GM19240 (cell line): ENCODE measurements around the gene MAN1A1.
A peak's percentile ranks its signal among the peaks of the same experiment; 100 is the strongest.
"Not testable (repeated sequence)": the region's sequence is repeated elsewhere in the genome, so short reads cannot be mapped to it uniquely, and the experiment has no call there.

Experiments used
- DNase-seq: peaks from one replicate; pipeline ENCODE4 v3.0.0; 2011; ENCODE audit warnings: low spot score; ENCODE audit not compliant: insufficient read length

MAN1A1 gene

GRCh38 chr6:119349361-119350201, at the start of gene MAN1A1:
TSS of gene MAN1A1 (minus strand) at chr6:119349761. CDS start at chr6:119349065, 696 bp downstream.
- peak; percentile 67 for DNase-seq

DNA sequence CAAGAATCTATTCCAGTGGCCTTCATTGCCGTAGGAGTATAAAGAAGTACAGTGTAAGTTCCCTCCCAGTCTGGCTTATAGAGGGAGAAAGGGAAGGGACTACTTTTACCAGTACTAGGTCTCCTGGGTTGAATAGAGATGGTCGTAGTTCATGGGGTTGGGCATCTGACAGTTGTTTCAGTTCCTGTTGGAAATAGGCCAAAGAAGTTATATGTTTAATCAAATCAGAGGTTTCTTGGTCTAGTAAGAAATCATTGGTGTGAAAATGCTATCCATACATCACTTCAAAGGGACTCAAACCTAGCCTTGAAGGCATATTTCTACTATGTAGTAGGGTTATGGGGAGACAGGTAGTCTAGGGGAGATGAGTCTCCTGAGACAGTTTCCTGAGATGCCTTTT, 45.6 kb upstream of the MAN1A1 start:
- no peak for DNase-seq

GRCh38 chr6:119390247-119390793, 40.8 kb upstream of the MAN1A1 start:
- no peak for DNase-seq

GRCh38 chr6:119385994-119386393, 36.4 kb upstream of the MAN1A1 start:
- no peak for DNase-seq

- DNase-seq = no peak
These were observed 34.9 kb upstream of the MAN1A1 start for GRCh38 chr6:119384444-119384843.

GRCh38 chr6:119379809-119380208, 30.2 kb upstream of the MAN1A1 start:
- no peak for DNase-seq

- DNase-seq = not testable (repeated sequence)
These were observed 27.5 kb upstream of the MAN1A1 start for GRCh38 chr6:119377043-119377442.

- no peak for DNase-seq
These were observed 20.5 kb upstream of the MAN1A1 start for GRCh38 chr6:119370080-119370479.

GRCh38 chr6:119368921-119369320, 19.4 kb upstream of the MAN1A1 start:
- no peak for DNase-seq

DNA sequence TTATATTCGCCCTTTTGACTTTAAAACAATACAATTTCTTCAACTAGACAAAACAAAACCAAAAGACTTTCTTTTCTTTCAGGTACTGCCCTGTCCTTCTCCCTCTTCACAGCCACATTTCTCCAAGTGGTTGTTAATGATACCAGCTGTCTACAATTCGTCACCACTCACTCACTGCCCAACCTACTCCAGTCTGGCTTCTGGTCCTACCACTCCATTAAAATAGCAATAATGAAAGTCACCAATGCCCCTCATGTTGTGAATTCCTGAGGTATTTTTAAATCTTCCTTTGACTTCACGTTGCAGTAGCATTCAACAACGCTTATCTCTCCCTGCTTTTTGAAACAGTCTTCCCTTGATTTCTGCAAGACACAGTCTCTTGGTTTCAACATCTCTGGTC, 11.6 kb upstream of the MAN1A1 start:
- no peak for DNase-seq

DNA sequence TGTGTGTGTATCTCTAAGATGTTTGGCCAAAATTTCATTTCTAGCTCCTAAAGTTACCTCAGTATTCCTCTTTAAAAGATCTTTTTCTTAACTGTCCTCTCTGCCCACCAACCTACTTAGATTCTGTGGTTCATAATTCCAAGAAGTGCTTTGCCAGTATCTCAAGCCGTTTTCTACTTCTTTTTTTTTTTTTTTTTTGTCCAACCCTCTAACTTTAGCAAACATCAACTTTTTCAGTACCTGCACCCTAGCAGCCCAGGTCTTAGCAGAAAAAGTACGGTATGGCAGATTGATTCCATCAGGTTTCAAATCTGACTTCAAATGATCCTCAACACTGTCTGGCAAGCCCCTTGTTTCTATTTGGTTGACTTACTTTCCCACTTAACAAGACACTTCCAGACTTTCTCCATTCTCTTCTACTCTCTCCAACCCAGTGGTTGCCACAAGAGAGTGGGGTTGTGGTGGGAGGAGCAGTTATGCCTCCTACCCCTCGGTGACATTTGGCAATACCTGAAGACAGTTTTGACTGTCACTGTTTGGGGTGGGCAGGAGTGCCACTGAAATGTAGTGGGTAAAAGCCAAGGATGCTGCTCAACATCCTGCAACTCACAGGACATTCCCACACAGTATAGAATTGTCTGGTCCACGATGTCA, 10.8 kb upstream of the MAN1A1 start:
- no peak for DNase-seq

DNA sequence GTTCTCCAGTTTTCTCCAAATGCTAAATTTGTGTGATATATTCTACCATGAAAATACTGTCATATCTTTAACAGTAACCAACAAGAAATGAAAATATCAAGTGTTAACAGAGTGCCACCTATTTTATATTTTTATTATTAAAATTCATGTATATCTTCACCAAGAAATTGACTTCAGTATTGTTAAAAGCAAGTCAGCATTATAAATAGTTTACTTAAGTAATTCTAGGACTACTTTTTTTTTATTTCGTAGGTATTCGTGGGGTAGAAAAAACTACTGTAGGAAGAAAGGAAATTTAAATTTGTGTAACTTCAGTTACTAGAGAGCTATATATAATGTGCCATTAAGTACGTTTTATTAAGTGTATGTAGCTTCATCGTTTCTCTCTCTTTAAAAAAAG, 6.3 kb upstream of the MAN1A1 start:
- no peak for DNase-seq

GRCh38 chr6:119355157-119355556, 5.6 kb upstream of the MAN1A1 start:
- DNase-seq = no peak

- DNase-seq = no peak
These were observed 4.1 kb upstream of the MAN1A1 start for GRCh38 chr6:119353696-119354095.

- DNase-seq = no peak
These were observed 2.4 kb upstream of the MAN1A1 start for GRCh38 chr6:119352001-119352400.

- no peak for DNase-seq
These were observed 1.4 kb upstream of the MAN1A1 start for GRCh38 chr6:119350952-119351372.

- DNase-seq = no peak
These were observed 816 bp upstream of the MAN1A1 start for GRCh38 chr6:119350202-119350951.

DNA sequence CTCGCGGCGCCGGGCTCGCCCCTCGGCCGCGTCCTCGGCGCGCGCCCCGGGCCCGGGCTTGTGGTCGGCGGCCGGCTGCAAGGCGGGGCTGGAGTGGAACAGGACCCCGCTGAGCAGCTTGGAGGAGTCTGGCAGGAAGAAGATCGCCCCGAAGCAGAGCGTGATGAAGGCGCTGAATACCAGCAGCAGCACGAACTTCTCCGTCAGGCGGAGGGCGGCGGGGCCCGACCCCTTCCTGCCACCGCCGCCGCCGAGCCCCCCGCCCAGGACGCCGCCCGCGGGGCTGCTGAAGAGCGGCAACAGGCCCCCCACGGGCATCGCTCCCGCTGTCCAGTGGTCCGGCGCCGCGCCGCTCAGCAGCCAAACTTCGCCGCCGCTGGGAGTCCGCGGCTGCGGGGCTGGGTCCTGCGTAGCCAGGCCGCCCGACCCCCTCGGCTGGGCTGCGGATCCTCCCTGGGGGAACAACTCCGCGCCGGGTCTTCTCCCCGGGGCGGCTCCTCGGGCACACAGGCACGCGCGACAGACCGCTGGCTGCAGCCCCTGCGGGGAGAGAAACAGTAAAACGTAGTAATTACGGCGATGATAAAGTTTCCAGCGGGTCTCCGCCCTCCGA, 707 bp downstream of the MAN1A1 start:
- no peak for DNase-seq

DNA sequence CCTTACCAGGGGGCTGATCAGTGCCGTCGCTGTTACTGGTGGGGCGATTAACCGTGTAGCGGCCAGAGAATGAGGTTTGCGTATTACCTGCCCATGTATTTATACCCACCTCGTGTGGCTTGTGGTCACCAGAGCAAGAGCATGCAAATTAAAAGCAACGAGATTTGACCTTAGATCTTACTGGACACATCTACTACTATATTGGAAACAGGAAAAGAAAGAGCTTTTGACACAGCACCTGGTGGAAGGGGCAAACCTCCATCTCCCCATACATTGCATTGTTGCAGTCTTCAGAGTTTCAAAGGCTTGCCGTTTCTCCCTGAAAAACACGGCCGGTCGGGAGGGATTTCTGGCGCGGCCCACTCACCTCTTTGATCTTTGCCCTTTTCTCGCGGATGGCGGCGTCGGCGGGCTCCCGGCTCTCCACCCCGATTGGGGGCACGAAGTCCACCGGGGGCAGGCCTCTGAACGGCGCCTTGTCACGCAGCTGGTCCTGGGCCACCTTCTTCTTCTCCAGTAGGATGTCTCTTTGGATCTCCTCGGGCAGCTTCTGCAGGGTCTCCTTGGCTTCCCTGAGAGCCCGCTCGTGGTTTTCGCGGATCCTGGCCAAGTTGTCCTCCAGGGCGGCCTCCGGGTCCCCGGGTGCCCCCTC, 1.3 kb downstream of the MAN1A1 start:
- DNase-seq = no peak

DNA sequence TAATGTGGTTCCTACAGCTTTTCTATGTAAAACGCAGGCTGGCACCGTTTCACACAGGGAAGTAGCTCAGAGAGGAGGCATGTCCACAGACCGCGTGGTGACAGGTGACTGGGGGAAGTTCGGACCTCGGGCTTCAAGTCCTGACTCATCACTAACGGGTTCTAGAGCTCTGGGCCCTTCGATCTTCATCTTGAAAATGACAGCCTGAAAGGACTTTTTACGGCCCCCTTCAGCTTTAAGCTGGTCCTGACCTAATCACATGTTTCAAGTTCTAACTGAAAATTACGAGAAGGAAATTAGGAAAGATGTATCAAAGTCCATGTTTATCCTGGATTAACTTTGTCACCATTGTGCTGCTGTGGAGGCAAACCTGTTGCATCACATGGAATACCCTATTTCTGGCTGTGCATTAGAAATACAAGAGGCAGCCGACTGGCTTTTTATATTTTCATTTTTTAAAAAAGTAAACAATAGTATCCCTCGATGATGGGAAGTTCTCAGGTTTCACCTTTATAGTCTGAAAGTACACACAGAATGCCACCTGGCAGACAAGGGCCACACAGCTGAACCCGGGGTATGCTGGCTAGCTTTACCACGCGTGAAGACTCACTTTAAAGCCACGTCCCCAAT, 2.0 kb downstream of the MAN1A1 start:
- no peak for DNase-seq
